Measurements from ENCODE around the gene MYD88. TPM values are rescaled to one million over a fixed set of nuclear protein-coding genes. Genes with fewer than 3 reads are reported as not detected.

Gene MYD88
- total and polyA plus RNA-seq, 2 donors from 2014 or later: 20.8 to 34.5 TPM

GRCh38 chr3:38143511-38143910 is 5.0 kb downstream of the MYD88 start:
- TF ChIP-seq CTCF (IDR thresholded peaks at IDR 0.05; ENCODE audit: borderline replicate concordance, extremely low read depth, insufficient read depth): no peak
- no peak overlapping the region for H3K9ac ChIP-seq (ENCODE audit: low read length in 3 of 3)
- H3K4me3 ChIP-seq (ENCODE audit: low read length in 3 of 3): no peak overlapping the region
- H3K27ac ChIP-seq (ENCODE audit: low read depth in 2 of 2, low read length in 2 of 2): no peak overlapping the region
- FAIRE-seq (no peak), DNase-seq (no peak)
- H3K9me3 ChIP-seq (ENCODE audit: control insufficient read depth in 2 of 3, insufficient read depth in 1 of 3, low read length in 3 of 3): no peaks in the 10 kb centered on the region
- peaks cover 2 to 10% (median 9%) of the 10 kb centered on the region in 3 donors for H3K36me3 ChIP-seq (ENCODE audit: control insufficient read depth in 2 of 3, insufficient read depth in 3 of 3, low read length in 3 of 3)
- H3K4me1 ChIP-seq (ENCODE audit: control insufficient read depth in 2 of 3, insufficient read depth in 2 of 3, low read depth in 1 of 3, low read length in 3 of 3): peaks cover 0 to 14% (median 8%) of the 10 kb centered on the region in 3 donors
- H3K27me3 ChIP-seq (ENCODE audit: control insufficient read depth, insufficient read depth, low read length): no peaks in the 10 kb centered on the region
- intact Hi-C loops (cut with DNase I): no loop called here

GRCh38 chr3:38146504-38146903 is 8.0 kb downstream of the MYD88 start:
- Histone ChIP-seq H3K4me1 (ENCODE audit: control insufficient read depth in 2 of 3, insufficient read depth in 2 of 3, low read depth in 1 of 3, low read length in 3 of 3) (no peaks in the 10 kb centered on the region), H3K27me3 (ENCODE audit: control insufficient read depth, insufficient read depth, low read length) (no peaks in the 10 kb centered on the region), H3K9ac (ENCODE audit: low read length in 3 of 3) (no peak overlapping the region), H3K27ac (ENCODE audit: low read depth in 2 of 2, low read length in 2 of 2) (no peak overlapping the region), H3K36me3 (ENCODE audit: control insufficient read depth in 2 of 3, insufficient read depth in 3 of 3, low read length in 3 of 3) (peaks cover 0 to 4% (median under 1%) of the 10 kb centered on the region in 3 donors), H3K4me3 (ENCODE audit: low read length in 3 of 3) (no peak overlapping the region), H3K9me3 (ENCODE audit: control insufficient read depth in 2 of 3, insufficient read depth in 1 of 3, low read length in 3 of 3) (no peaks in the 10 kb centered on the region)
- DNase-seq: no peak
- no peak for FAIRE-seq
- intact Hi-C loops (cut with DNase I): no loop called here
- no peak for TF ChIP-seq CTCF (IDR thresholded peaks at IDR 0.05; ENCODE audit: borderline replicate concordance, extremely low read depth, insufficient read depth)

GRCh38 chr3:38147421-38147820 is 9.0 kb downstream of the MYD88 start:
- no peak overlapping the region for H3K9ac ChIP-seq (ENCODE audit: low read length in 3 of 3)
- no peaks in the 10 kb centered on the region for H3K27me3 ChIP-seq (ENCODE audit: control insufficient read depth, insufficient read depth, low read length)
- no peaks in the 10 kb centered on the region for H3K4me1 ChIP-seq (ENCODE audit: control insufficient read depth in 2 of 3, insufficient read depth in 2 of 3, low read depth in 1 of 3, low read length in 3 of 3)
- H3K27ac ChIP-seq (ENCODE audit: low read depth in 2 of 2, low read length in 2 of 2): no peak overlapping the region
- TF ChIP-seq CTCF (IDR thresholded peaks at IDR 0.05; ENCODE audit: borderline replicate concordance, extremely low read depth, insufficient read depth): no peak
- intact Hi-C loops (cut with DNase I): no loop called here
- no peak for FAIRE-seq
- H3K36me3 ChIP-seq (ENCODE audit: control insufficient read depth in 2 of 3, insufficient read depth in 3 of 3, low read length in 3 of 3): no peaks in the 10 kb centered on the region
- H3K9me3 ChIP-seq (ENCODE audit: control insufficient read depth in 2 of 3, insufficient read depth in 1 of 3, low read length in 3 of 3): no peaks in the 10 kb centered on the region
- no peak overlapping the region for H3K4me3 ChIP-seq (ENCODE audit: low read length in 3 of 3)
- DNase-seq: no peak

- H3K27me3 ChIP-seq (ENCODE audit: control insufficient read depth, insufficient read depth, low read length): no peaks in the 10 kb centered on the region
- H3K9ac ChIP-seq (ENCODE audit: low read length in 3 of 3): no peak overlapping the region
- TF ChIP-seq CTCF (IDR thresholded peaks at IDR 0.05; ENCODE audit: borderline replicate concordance, extremely low read depth, insufficient read depth): no peak
- intact Hi-C loops (cut with DNase I): no loop called here
- no peaks in the 10 kb centered on the region for H3K36me3 ChIP-seq (ENCODE audit: control insufficient read depth in 2 of 3, insufficient read depth in 3 of 3, low read length in 3 of 3)
- no peak overlapping the region for H3K4me3 ChIP-seq (ENCODE audit: low read length in 3 of 3)
- FAIRE-seq: peak; percentile 8
- no peaks in the 10 kb centered on the region for H3K9me3 ChIP-seq (ENCODE audit: control insufficient read depth in 2 of 3, insufficient read depth in 1 of 3, low read length in 3 of 3)
- no peak overlapping the region for H3K27ac ChIP-seq (ENCODE audit: low read depth in 2 of 2, low read length in 2 of 2)
- no peak for DNase-seq
- H3K4me1 ChIP-seq (ENCODE audit: control insufficient read depth in 2 of 3, insufficient read depth in 2 of 3, low read depth in 1 of 3, low read length in 3 of 3): no peaks in the 10 kb centered on the region
Observed at GRCh38 chr3:38148311-38148882, 9.9 kb downstream of the MYD88 start.

All from kidney (tissue), 14 donors.